GM12878 (cell line): ENCODE measurements around the gene LRP2BP. TPM values are rescaled to one million over a fixed set of nuclear protein-coding genes. Genes with fewer than 3 reads are reported as not detected.

Experiments
- ATAC-seq: fragments of 200-7000 bp; cut with Tn5 transposase; 3 replicates; pipeline ENCODE4 v1.9.1; 2020; ENCODE audit warnings: mild to moderate bottlenecking, moderate library complexity
- BruUV-seq: library from RNA; stranded (reverse); fragments of 400-500 nt; replicated peaks from 2 replicates; lab custom pipeline; 2021; lab: Mats Ljungman, UMichigan
- CTCF ChIA-PET: fragments of 300-600 bp; sonication (Branson Sonifier 250); formaldehyde crosslinking; extraction: SDS; loops from one replicate; lab custom pipeline; 2021; ENCODE audit warnings: inconsistent platforms; lab: Yijun Ruan, JAX
- POLR2A ChIA-PET: fragments of 350-600 bp; formaldehyde crosslinking; extraction: SDS; loops from one replicate; lab custom pipeline; 2021; ENCODE audit warnings: inconsistent platforms; lab: Charles Lee
- RAD21 ChIA-PET: fragments of 300-600 bp; sonication (Branson Sonifier 250); formaldehyde crosslinking; loops from one replicate; lab custom pipeline; 2023; ENCODE audit warnings: antibody characterized with exemption; ENCODE audit not compliant: unreplicated experiment; lab: Charles Lee
- SMC1A ChIA-PET: fragments of 300-600 bp; sonication (Branson Sonifier 250); formaldehyde crosslinking; loops from one replicate; lab custom pipeline; 2023; ENCODE audit not compliant: unreplicated experiment, uncharacterized antibody; lab: Charles Lee
- DNase-seq: peaks from one replicate; pipeline ENCODE4 v3.0.0-alpha.2; 2011; ENCODE audit warnings: low read depth, low spot score
- FAIRE-seq: peaks from 3 replicates; lab custom pipeline; 2011; peaks lifted over from hg19 to GRCh38; lab: Jason Lieb, UNC
- H2AFZ ChIP-seq: 2 replicates; pipeline ENCODE4 v1.6.0; 2011; ENCODE audit warnings: low read depth, low read length, control low read depth; ENCODE audit not compliant: control insufficient read depth
- H3K27ac ChIP-seq: 2 replicates; pipeline ENCODE4 v1.5.1; 2011; ENCODE audit warnings: control low read depth; ENCODE audit not compliant: control insufficient read depth, insufficient read depth
- H3K27me3 ChIP-seq, 2 experiments: replicated peaks in 1 of 2; 2 replicates each; pipeline versions ENCODE4 v1.6.0 to v1.6.1; 2011; ENCODE audit warnings: low read length in 1 of 2; ENCODE audit not compliant: control insufficient read depth in 2 of 2, insufficient read depth in 2 of 2
- H3K36me3 ChIP-seq, 2 experiments: 2 replicates each; pipeline ENCODE4 v1.5.1; 2011; ENCODE audit warnings: low read length in 1 of 2; ENCODE audit not compliant: control insufficient read depth in 2 of 2, insufficient read depth in 2 of 2
- H3K4me1 ChIP-seq: 2 replicates; pipeline ENCODE4 v1.6.1; 2011; ENCODE audit warnings: mild to moderate bottlenecking, low read length, moderate library complexity, mixed read lengths; ENCODE audit not compliant: control insufficient read depth, insufficient read depth
- H3K4me2 ChIP-seq: 2 replicates; pipeline ENCODE4 v1.6.0; 2011; ENCODE audit warnings: control low read depth; ENCODE audit not compliant: control insufficient read depth, insufficient read depth
- H3K4me3 ChIP-seq: fragments of 200-600 bp; sonication (generic); 2 replicates; pipeline ENCODE4 v1.5.1; 2016
- H3K79me2 ChIP-seq: 2 replicates; pipeline ENCODE4 v1.6.0; 2011; ENCODE audit warnings: low read length; ENCODE audit not compliant: control insufficient read depth, insufficient read depth
- H3K9ac ChIP-seq: 2 replicates; pipeline ENCODE4 v1.8.0; 2011; ENCODE audit warnings: low read length, control low read depth, mixed read lengths; ENCODE audit not compliant: control insufficient read depth, insufficient read depth
- H3K9me3 ChIP-seq: replicated peaks from 3 replicates; pipeline ENCODE4 v1.5.1; 2011; ENCODE audit warnings: mild to moderate bottlenecking, low read length; ENCODE audit not compliant: control insufficient read depth, insufficient read depth
- H4K20me1 ChIP-seq: 2 replicates; pipeline ENCODE4 v1.6.0; 2011; ENCODE audit not compliant: control insufficient read depth, insufficient read depth
- BHLHE40 ChIP-seq, 2 experiments: fragments of 450-650 bp in 1 of 2; IDR thresholded peaks; 2 replicates each; pipeline ENCODE4 v1.6.1; 2011 to 2017; ENCODE audit warnings: low read depth in 2 of 2, borderline replicate concordance in 1 of 2, improper control_type of control experiment in 1 of 2, low read length in 1 of 2, mild to moderate bottlenecking in 1 of 2
- CREM ChIP-seq: IDR thresholded peaks from 2 replicates; pipeline ENCODE4 v1.6.1; 2014; ENCODE audit warnings: antibody characterized with exemption, low read depth
- HCFC1 ChIP-seq: fragments of 150-350 bp; IDR thresholded peaks from 2 replicates; pipeline ENCODE4 v1.6.1; 2014; ENCODE audit warnings: low read length
- RBBP5 ChIP-seq: fragments of 200-600 bp; sonication (generic); conservative IDR thresholded peaks from 2 replicates; pipeline ENCODE4 v1.6.1; 2016
- in situ Hi-C: fragments of 300-500 bp; cut with MboI; formaldehyde crosslinking; loops from 9 replicates; pipeline ENCODE4 v1.14.3; 2018; ENCODE audit warnings: mixed read lengths
- intact Hi-C: fragments of 100-400 bp; cut with micrococcal nuclease; formaldehyde crosslinking; loops from one replicate; pipeline ENCODE4 v1.14.2; 2022; ENCODE audit not compliant: unreplicated experiment
- polyA plus RNA-seq, 11 experiments: library from polyadenylated mRNA; depleted of rRNA in 4 of 11; unstranded in 6 of 11; stranded (reverse) in 5 of 11; fragments of >200 nt; fragmentation: Nextera tagmentation in 4 of 11; fragmentation: Illumina TruSeq in 1 of 11; extraction: Ambion mirVana in 4 of 11; extraction: Trizol in 1 of 11; gene quantifications; 1 replicate in 1 of 11; 2 replicates in 10 of 11; pipeline versions ENCODE4 v1.2.1 to v1.2.3, GENCODE V29; 2011 to 2016; ENCODE audit warnings: inconsistent platforms in 2 of 11, missing spikeins in 2 of 11, low read depth in 1 of 11
- total RNA-seq, 4 experiments: library from RNA; depleted of rRNA in 3 of 4; stranded (reverse); fragments of >200 nt in 3 of 4; fragmentation: Illumina TruSeq in 1 of 4; extraction: Trizol in 1 of 4; gene quantifications; 2 replicates each; pipeline versions ENCODE4 v1.2.1 to v1.2.3, GENCODE V29; 2013 to 2021
- TF ChIP-seq, protein P1 (sequence below): fragments of 450-650 bp; formaldehyde crosslinking; IDR thresholded peaks from 2 replicates; pipeline ENCODE4 v1.4.0; 2022; ENCODE audit warnings: mild to moderate bottlenecking, moderate library complexity
- TF ChIP-seq, protein P2 (sequence below): IDR thresholded peaks from 2 replicates; pipeline ENCODE4 v1.6.1; 2012; ENCODE audit warnings: improper control_type of control experiment, low read depth, low read length; ENCODE audit not compliant: insufficient replicate concordance

The LRP2BP gene
- total and polyA plus RNA-seq, 10 of the 15 experiments (the other 5 are each of a cell fraction or from before 2014, with no cell fraction given) = 0.27 to 5.2 (median 1.0) TPM

GRCh38 chr4:185382754-185383153 lies 13.0 kb downstream of the LRP2BP start:
- ChIA-PET SMC1A (no interaction called here), RAD21 (no interaction called here), POLR2A (no interaction called here), CTCF (no interaction called here)
- ATAC-seq (no peak), DNase-seq (no peak), FAIRE-seq (no peak)
- H3K27ac ChIP-seq = no peak overlapping the region
- no peak for TF ChIP-seq BHLHE40 (IDR thresholded peaks at IDR 0.05; ENCODE audit: borderline replicate concordance in 1 of 2, low read depth in 2 of 2, low read length in 1 of 2)
- TF ChIP-seq CREM = no peak
- no peak for TF ChIP-seq RBBP5
- TF ChIP-seq, protein P1, sequence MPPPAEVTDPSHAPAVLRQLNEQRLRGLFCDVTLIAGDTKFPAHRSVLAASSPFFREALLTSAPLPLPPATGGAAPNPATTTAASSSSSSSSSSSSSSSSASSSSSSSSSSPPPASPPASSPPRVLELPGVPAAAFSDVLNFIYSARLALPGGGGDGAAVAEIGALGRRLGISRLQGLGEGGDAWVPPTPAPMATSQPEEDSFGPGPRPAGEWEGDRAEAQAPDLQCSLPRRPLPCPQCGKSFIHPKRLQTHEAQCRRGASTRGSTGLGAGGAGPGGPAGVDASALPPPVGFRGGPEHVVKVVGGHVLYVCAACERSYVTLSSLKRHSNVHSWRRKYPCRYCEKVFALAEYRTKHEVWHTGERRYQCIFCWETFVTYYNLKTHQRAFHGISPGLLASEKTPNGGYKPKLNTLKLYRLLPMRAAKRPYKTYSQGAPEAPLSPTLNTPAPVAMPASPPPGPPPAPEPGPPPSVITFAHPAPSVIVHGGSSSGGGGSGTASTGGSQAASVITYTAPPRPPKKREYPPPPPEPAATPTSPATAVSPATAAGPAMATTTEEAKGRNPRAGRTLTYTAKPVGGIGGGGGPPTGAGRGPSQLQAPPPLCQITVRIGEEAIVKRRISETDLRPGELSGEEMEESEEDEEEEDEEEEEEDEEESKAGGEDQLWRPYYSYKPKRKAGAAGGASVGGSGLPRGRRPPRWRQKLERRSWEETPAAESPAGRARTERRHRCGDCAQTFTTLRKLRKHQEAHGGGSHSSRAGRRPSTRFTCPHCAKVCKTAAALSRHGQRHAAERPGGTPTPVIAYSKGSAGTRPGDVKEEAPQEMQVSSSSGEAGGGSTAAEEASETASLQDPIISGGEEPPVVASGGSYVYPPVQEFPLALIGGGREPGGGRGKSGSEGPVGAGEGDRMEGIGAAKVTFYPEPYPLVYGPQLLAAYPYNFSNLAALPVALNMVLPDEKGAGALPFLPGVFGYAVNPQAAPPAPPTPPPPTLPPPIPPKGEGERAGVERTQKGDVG = no peak
- TF ChIP-seq, protein P2, sequence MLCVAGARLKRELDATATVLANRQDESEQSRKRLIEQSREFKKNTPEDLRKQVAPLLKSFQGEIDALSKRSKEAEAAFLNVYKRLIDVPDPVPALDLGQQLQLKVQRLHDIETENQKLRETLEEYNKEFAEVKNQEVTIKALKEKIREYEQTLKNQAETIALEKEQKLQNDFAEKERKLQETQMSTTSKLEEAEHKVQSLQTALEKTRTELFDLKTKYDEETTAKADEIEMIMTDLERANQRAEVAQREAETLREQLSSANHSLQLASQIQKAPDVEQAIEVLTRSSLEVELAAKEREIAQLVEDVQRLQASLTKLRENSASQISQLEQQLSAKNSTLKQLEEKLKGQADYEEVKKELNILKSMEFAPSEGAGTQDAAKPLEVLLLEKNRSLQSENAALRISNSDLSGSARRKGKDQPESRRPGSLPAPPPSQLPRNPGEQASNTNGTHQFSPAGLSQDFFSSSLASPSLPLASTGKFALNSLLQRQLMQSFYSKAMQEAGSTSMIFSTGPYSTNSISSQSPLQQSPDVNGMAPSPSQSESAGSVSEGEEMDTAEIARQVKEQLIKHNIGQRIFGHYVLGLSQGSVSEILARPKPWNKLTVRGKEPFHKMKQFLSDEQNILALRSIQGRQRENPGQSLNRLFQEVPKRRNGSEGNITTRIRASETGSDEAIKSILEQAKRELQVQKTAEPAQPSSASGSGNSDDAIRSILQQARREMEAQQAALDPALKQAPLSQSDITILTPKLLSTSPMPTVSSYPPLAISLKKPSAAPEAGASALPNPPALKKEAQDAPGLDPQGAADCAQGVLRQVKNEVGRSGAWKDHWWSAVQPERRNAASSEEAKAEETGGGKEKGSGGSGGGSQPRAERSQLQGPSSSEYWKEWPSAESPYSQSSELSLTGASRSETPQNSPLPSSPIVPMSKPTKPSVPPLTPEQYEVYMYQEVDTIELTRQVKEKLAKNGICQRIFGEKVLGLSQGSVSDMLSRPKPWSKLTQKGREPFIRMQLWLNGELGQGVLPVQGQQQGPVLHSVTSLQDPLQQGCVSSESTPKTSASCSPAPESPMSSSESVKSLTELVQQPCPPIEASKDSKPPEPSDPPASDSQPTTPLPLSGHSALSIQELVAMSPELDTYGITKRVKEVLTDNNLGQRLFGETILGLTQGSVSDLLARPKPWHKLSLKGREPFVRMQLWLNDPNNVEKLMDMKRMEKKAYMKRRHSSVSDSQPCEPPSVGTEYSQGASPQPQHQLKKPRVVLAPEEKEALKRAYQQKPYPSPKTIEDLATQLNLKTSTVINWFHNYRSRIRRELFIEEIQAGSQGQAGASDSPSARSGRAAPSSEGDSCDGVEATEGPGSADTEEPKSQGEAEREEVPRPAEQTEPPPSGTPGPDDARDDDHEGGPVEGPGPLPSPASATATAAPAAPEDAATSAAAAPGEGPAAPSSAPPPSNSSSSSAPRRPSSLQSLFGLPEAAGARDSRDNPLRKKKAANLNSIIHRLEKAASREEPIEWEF = no peak
- no peak for TF ChIP-seq HCFC1
- in situ Hi-C loops (no loop called here), intact Hi-C loops (no loop called here)
- peaks cover 0 to 3% of the 10 kb centered on the region in 2 experiments; a peak in 1 of 4 replicates for H3K36me3 ChIP-seq
- no peaks in the 10 kb centered on the region for H4K20me1 ChIP-seq
- H3K4me3 ChIP-seq = no peak overlapping the region
- no peak overlapping the region for H2AFZ ChIP-seq
- H3K4me2 ChIP-seq = no peak overlapping the region
- no peaks in the 10 kb centered on the region for H3K79me2 ChIP-seq
- H3K9me3 ChIP-seq = no peaks in the 10 kb centered on the region; the same call in 1 of the 3 replicates
- no peaks in the 10 kb centered on the region for H3K27me3 ChIP-seq
- no TSS peak for BruUV-seq
- no peaks in the 10 kb centered on the region for H3K4me1 ChIP-seq
- no peak overlapping the region for H3K9ac ChIP-seq
